Measurements from ENCODE around the gene RBM42. TPM values are rescaled to one million over a fixed set of nuclear protein-coding genes. Genes with fewer than 3 reads are reported as not detected.

The RBM42 gene
- total RNA-seq (2022) (84.2 and 87.7 TPM in 2 replicates), Bru-seq, nascent RNA (percentile 65 among the genes with signal in this experiment), BruChase-seq, experiment 1, labeled RNA remaining after a 6-hour chase (percentile 79 among the genes with signal in this experiment), BruChase-seq, experiment 2, labeled RNA remaining after a 2-hour chase (percentile 65 among the genes with signal in this experiment)
- long read RNA-seq, transcript RBM42-201 (10 exons, 1,680 nt), result major isoform, 154 of 268 reads
- long read RNA-seq, partial matches to known transcripts, result 20 of 268 reads
- long read RNA-seq, other reads (novel, unspliced or antisense), result 92 of 268 reads

GRCh38 chr19:35628565-35629331 lies at the start of gene RBM42:
Gene RBM42, plus strand, starts transcription at chr19:35629036. Its CDS starts 118 bp downstream, at chr19:35629154.
- peak within 1 kb of the TSS; percentile 87 for H3K4me3 Mint-ChIP-seq (ENCODE audit: unreplicated experiment)
- BruUV-seq (replicated peaks), result no TSS peak

GRCh38 chr19:35582760-35583159 lies 46.1 kb upstream of the RBM42 start:
- Mint-ChIP-seq H3K4me3 (ENCODE audit: unreplicated experiment) (no peak overlapping the region), H3K36me3 (ENCODE audit: insufficient read depth, unreplicated experiment) (no peaks in the 10 kb centered on the region), H3K4me1 (ENCODE audit: insufficient read depth, unreplicated experiment) (no peaks in the 10 kb centered on the region), H3K27me3 (ENCODE audit: insufficient read depth, unreplicated experiment) (peaks cover 27% of the 10 kb centered on the region), H3K9me3 (ENCODE audit: unreplicated experiment) (no peaks in the 10 kb centered on the region), H3K27ac (ENCODE audit: low read depth, unreplicated experiment) (no peak overlapping the region)
- TF ChIP-seq CTCF (IDR thresholded peaks at IDR 0.05; ENCODE audit: unreplicated experiment), result no peak
- BruUV-seq (replicated peaks), result no TSS peak
- intact Hi-C loops (cut with micrococcal nuclease), result no loop called here
- CTCF ChIA-PET, result interaction anchor here (0.6 kb wide), 1 partner anchor 10 kb away, joined by 3 read pairs; no protein-coding TSS in a partner anchor
- DNase-seq (ENCODE audit: unreplicated experiment), result no peak
- POLR2A ChIA-PET, result no interaction called here

More at GRCh38 chr19:35628565-35629331, at the start of gene RBM42:
- ChIA-PET CTCF (interaction anchor here (0.9 to 1.1 kb wide), 2 partner anchors 9 kb away, joined by 4 to 10 read pairs; no protein-coding TSS in a partner anchor), POLR2A (interaction anchor here (0.7 to 2.7 kb wide), 6 partner anchors 9 to 365 kb away, joined by 3 to 24 read pairs (median 5); partner anchors contain the start of genes COX6B1 and HAUS5)
- Mint-ChIP-seq H3K27me3 (ENCODE audit: insufficient read depth, unreplicated experiment) (no peaks in the 10 kb centered on the region), H3K4me1 (ENCODE audit: insufficient read depth, unreplicated experiment) (peaks cover 10% of the 10 kb centered on the region), H3K27ac (ENCODE audit: low read depth, unreplicated experiment) (peak within 1 kb of the TSS; percentile 97), H3K36me3 (ENCODE audit: insufficient read depth, unreplicated experiment) (peaks cover 39% of the 10 kb centered on the region), H3K9me3 (ENCODE audit: unreplicated experiment) (no peaks in the 10 kb centered on the region)
- no peak for TF ChIP-seq CTCF (IDR thresholded peaks at IDR 0.05; ENCODE audit: unreplicated experiment)
- peak; percentile 100 for DNase-seq (ENCODE audit: unreplicated experiment)
- intact Hi-C loops (cut with micrococcal nuclease), result loop anchor here (2.0 to 5.0 kb wide), 2 partner anchors 16 to 81 kb away; partner anchors contain the start of gene TMEM147

- CTCF ChIA-PET, result no interaction called here
- no TSS peak for BruUV-seq (replicated peaks)
Observed at GRCh38 chr19:35585848-35586247, 43.0 kb upstream of the RBM42 start, which contains the start of gene PMIS2. Gene PMIS2, plus strand, starts transcription at chr19:35586173. Its CDS starts 87 bp downstream, at chr19:35586260.

More at GRCh38 chr19:35585848-35586247, 43.0 kb upstream of the RBM42 start, which contains the start of gene PMIS2:
- peak; percentile 5 for DNase-seq (ENCODE audit: unreplicated experiment)
- Mint-ChIP-seq H3K36me3 (ENCODE audit: insufficient read depth, unreplicated experiment) (no peaks in the 10 kb centered on the region), H3K9me3 (ENCODE audit: unreplicated experiment) (no peaks in the 10 kb centered on the region), H3K4me1 (ENCODE audit: insufficient read depth, unreplicated experiment) (no peaks in the 10 kb centered on the region), H3K27me3 (ENCODE audit: insufficient read depth, unreplicated experiment) (peaks cover 27% of the 10 kb centered on the region), H3K27ac (ENCODE audit: low read depth, unreplicated experiment) (no peak within 1 kb of the TSS), H3K4me3 (ENCODE audit: unreplicated experiment) (no peak within 1 kb of the TSS)
- intact Hi-C loops (cut with micrococcal nuclease), result no loop called here
- POLR2A ChIA-PET, result no interaction called here
- no peak for TF ChIP-seq CTCF (IDR thresholded peaks at IDR 0.05; ENCODE audit: unreplicated experiment)

All from MCF 10A (cell line).